Activated gamma-delta T cell (primary cell): ENCODE measurements around the gene MRPL46.

ENCODE experiments used
- DNase-seq: peaks from one replicate; lab custom pipeline; 2025; lab: John Stamatoyannopoulos, UW
- total RNA-seq, 2 donors: gene quantifications; one replicate each; lab custom pipeline; 2026; lab: John Stamatoyannopoulos, UW

MRPL46 gene
- total RNA-seq = 8.3 to 8.4 reads per million in 2 donors

DNA sequence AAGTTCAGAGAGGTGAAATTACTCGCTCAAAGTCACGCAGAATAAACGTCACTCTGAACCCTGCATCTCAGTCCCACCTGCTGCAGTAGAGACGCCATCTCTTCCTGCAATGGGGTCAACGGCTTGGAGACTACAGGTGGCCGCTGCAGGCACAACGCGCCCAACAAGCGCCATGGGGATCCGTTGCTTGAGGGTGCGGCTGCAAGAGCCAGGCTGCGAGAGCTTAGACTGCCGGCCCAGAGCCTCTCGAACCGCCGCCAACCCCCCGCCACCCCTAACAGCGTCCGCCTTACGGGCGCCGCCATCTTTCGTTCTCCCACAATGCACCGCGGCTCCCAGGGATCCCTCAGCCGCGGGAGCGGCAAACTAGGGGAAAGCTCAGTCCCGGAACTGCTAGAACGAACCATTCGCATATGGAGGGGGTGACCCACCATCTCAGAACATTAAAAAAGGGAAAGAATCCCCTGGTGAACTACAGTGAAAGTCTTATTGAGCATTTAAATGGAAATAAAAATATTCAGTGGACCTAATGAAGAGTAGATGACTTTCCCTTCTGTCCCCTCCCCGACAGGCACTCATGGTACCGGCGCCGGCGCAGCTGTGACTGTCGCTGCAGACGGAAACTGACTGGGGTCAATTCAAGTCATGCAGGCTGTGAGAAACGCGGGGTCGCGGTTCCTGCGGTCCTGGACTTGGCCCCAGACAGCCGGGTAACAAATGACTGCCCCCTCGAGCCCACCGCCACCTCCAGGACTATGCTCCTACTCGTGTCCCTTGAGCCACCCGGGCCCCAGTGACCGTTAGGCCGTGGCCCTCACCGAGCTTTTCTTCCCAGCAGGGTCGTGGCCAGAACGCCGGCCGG is at the start of gene MRPL46, which contains the start of gene MRPS11:
TSS of gene MRPL46 (minus strand) at position 316 of the 862 bp plus-strand sequence. CDS start at position 305, 11 bp downstream.
TSS of gene MRPS11 (plus strand) at position 636 of the 862 bp plus-strand sequence. CDS start at position 646, 10 bp downstream.
- DNase-seq = peak; percentile 65

DNA sequence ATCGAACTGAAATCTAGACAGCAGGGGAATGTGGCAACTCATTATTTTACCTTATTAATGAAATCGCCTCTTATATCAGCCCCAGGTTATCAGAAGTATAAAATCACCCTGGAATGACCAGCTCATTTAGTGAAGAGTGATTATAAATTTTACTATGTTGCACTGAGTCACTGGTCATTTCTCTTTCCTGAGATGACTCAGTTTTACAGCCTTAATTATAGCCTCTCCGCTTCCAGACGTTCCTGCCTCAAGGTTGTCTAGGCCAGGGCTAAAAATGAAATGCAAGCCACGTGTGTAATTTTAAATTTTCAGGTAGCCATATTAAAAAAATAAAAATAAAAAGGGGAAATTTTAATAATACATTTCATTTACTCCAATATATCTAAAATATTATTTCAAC is 46.0 kb upstream of the MRPL46 start:
- no peak for DNase-seq

DNA sequence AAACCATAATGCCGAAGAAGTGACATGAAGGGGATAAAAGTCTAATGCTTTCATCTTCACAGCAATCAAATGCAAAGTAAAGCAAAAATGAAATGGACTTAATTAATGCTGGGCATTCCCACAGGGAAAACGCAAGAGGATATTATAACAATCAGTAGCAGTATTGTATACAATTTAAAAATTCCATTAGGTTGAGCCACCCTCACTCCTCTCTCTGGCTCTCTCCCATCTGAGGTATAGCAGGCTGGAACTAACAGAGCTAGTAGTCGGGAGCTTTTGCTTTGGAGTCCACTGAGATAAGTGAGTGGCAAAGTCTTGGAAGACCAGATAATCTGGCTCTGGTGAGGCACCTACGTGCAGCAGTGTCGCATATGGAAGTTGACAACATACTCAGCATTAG is 45.4 kb upstream of the MRPL46 start:
- DNase-seq = no peak

DNA sequence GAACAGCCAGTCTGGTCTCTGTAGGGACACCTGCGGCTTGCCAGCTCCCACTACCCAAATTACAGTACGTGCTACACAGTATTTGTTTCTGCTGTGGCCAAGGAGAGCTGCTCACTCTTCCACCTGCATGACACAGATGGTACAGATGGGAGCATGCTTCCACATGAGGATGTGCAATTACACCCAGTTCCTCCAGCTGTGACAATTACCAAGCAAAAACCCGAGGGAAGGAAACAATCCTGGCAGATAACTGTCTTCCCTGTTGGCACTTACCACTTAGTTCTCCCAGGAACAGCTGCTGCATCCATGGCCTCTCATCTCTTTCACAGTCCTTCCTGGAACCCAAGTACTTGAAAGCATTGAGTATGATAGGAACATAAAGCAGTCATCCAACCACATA is 44.9 kb upstream of the MRPL46 start:
- no peak for DNase-seq

DNA sequence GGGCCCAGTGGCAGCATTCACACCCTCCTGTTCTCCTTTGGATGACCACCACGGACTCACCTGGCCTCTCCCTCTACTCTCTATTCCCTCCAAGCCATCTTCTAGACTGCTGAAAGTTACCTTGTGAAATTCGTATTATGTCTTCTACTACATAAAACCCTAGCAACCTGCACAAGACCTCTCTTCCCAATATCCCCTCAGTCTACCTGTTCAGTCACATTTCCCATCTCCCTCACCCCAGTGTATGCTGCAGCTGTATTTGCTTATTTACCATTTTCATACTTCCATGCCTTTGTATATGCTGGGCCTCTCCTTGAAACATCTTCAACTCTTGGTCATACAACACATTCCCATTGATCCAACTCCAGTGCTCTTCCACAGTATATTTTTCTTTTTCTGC is 44.0 kb upstream of the MRPL46 start:
- DNase-seq = no peak

DNA sequence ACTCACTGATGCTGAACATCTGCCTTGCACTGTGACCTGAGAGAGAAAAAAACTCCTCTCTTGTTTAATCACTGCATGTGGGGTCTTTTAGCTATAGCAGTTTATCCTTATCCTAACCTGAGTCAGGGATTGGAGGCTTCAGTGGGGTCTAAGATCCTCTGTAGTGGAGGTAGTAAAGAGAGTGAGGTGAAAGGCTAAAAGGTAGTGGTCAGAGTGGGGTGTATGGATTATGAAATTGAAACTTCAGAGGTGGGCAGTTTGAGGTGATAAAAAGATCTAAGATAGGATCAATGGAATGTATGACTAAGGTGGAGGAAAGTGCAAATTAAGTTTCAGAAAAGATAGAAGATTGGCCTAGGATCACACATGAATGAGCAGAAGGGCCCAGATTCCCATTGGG is 42.8 kb upstream of the MRPL46 start:
- DNase-seq = no peak

DNA sequence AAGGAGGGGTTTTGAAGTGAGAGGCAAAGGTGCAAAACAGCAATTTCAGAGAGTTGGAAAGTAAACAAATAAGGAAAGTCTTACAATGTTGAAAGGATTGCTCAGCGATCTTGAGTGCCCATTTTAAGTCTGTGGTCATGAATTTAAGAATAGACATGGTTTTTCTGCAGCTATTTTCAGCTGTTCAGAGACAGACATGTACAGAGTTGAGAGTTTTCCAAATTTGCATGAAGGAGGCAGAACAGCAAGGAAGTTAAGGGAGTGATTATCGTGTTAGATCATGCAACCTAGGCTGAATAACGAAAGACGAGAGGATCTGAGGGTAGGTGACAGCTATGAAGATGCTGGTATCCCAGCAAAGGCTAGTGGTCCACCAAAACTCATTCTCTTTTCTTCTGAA is 42.1 kb upstream of the MRPL46 start:
- DNase-seq = no peak

DNA sequence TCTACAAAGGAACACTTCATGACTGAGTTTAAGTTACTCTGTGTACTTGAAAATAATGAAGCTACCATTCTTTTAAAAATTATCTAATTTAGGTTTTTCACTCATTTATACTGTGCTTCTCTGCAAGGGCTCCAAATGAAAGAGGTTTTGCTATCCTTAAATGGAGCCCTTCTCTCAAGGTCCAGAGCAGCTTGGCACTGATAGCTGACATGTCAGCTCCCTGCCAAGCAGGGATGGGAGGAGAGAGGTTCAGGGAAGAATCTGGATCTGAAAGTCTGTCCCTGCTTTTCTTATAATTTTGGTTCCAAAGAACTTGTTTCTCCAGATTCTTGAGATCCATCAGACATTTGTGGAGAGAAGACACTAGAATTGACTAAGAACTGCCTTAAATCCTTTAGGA is 39.4 kb upstream of the MRPL46 start:
- DNase-seq = no peak

DNA sequence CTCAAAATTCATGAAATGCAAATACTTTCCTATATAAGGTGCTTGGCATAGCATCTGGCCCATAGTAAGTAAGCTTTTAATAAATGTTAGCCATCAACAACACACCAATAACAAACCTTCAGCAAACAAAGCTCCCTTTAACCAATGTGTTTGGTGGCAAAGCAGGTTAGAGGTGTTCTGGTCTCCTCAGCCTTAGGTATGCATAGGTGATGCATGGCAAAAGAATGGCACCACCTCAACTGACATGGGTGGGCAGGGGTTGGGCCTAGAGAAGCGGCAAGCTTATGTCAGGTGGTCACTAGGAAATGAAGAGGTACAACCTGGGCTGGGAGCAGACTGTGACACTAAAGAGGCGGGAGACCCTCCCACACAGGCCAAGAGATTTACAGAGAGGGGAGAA is 38.5 kb upstream of the MRPL46 start:
- DNase-seq = no peak

DNA sequence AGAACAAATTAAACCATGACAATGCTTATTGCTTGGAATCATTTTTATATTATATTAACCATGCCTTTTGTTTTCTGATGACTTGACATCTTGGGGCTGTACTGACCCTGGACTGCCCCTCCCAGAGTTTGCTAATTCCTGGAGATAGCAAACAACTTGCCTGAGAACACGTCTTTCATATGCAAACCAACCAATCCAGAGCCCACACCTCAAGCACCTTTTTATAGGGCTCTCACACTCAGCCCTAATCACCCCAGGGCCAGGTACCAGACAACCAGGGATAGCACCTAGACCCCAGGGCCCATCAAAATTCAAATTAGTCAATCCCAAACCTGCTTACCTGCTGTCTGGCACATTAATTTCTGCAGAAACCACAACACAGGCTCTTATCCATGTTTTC is 37.3 kb upstream of the MRPL46 start:
- no peak for DNase-seq

DNA sequence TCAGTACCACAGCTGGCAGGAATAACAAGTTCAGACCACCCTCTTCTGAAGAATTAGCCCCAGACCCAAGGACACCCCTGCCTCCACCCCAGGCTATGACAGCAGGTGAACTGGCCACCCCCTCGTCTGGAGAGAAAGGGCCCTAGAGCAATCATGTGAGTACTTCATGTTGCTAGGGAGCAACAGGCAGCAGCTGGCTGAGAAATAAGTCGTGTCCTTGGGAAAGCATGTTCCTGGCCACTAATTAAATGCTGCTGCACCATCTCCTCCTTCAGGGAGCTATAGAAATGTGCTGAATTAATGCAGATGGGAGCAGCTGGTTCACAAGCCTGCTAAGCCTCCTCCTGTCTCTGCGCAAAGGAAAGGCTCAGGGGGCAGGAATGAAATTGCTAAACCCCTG is 31.8 kb upstream of the MRPL46 start:
- DNase-seq = no peak

DNA sequence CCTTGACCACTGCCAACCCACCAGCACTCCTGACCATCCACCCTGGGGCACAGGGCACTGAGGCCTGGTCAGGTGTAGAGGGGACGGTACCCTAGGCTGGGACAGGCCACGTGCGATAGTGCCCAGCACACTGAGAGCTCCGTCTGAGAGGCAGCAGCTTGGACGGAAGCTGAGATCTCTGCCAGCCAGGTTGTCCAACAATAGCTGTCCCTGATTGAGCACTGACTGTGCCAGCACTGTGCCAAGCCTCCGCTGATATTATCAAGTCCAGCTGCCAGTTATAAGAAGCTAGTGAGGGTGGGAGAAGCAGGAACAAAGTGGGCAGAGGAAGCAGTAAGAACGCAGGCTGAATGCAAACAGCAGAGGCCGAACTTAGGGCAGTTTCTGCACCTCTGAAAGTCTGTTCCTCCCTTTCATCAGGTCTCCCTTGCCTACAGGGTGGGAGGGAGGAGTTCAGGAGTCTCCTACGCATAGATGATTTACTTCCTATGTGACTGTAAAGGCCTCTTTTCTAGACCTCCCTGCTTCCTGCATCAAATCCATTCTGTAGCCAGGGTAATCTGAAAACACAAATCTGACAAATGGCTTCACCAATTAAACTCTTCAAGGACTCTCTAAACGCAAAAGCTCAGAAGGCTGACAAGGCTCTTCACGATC is 30.0 kb upstream of the MRPL46 start:
- no peak for DNase-seq

DNA sequence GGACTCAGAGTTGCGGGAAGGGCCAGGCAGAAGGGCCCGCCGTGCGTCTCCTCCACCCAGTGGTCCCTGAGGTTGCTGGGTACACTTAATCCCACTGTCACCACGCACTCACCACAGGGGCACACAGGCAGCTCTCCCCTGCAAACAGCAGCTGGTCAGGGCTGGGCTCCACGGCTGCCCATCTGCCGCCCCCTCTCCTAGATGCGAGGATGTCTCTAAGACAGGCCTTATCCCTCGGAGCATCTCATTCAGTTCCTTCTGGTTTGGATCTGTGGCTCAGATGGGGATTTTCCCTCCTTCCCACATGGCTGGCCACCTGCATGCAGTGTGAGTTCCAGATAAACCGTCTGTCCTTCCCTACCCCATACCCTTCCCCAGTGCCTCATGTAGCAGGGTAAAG is 26.7 kb upstream of the MRPL46 start:
- no peak for DNase-seq

DNA sequence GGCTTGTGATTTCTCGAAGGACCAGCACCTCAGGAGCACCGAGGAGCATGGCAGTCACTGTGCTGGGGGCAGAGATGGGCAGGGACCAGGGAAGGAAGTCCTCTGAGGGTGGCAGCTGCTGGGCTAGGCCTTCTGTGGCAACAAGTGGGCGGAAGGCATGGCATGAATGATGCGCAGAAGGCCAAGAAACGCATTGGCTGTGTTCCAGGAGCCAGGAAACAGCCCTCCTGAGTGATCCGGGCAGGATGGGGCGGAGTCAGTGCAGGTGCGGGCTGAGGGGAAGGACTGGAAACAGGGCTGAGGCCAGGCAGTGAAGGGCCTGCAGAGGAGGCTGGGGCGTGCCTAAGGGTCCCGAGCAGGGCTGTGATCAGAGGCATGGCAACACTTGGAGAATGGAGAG is 24.0 kb upstream of the MRPL46 start:
- DNase-seq = no peak

DNA sequence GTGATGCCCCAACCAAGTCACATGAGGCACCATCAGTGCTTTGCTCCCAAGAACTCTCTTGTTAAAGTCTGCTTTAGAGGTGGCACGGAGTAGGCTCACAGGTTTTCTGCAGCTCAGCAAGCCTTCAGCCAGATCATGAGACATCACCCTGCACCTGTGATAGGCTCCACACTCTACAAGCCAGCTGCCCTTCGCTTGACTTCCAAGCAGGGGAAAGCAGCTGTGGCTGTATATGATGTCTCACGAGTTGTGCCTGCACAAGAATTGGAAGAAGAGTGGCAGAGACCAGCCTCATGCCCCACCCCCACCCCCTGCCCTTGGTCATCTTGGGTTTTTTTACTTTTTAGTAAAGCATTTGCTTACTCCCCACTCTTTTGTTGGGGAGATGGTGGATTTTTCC is 22.8 kb upstream of the MRPL46 start:
- no peak for DNase-seq

DNA sequence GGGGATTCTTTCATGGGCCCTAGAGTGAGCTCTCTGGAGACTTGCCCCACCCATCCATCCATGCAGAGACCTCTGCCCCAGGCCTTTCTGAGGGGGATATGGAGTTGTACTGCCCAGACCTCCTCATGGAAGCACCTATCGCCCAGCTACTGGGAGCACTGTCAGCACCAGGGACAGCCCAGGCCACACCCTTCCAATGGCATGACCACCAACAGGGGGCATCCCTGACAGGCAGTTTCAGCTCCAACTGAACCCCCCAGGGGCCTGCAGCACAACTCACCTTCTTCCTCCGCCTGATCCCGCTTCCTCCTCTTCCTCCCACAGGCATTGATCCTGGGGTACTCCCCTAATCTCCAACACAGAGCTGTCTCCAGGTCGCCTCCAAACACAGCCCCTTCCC is 22.1 kb upstream of the MRPL46 start:
- DNase-seq = no peak

DNA sequence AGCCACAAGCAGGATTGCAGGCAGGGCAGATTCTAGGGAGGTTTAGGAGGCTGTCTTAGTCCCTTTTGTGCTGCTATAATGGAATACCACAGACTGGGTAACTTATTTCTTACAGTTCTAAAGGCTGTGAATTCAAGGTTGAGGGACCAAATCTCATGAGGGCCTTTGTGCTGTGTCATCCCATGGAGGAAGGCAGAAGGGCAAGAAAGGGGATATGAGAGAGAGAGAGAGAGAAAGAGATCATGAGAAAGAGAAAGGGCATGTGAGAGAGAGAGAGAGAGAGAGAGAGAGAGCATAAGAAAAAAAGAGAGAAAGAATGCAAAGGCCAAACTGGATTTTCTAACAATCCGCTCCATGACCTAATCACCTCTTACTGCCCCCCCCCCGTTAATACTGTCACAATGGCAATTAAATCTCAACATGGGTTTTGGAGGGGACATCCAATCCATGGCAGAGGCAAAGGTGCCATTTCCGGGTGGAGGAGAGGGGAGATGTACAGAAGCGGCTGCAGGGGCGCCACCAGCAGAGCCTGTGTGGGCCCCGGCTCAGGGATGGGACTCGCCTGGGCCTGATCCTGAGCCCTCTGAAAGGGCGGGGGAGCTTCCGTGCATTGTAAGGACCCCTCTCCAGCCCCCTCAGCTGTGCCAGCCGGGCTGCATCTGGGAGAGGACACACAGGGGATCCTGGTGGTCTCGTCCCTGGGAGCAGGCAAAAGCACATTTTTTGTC is 20.8 kb upstream of the MRPL46 start:
- no peak for DNase-seq

DNA sequence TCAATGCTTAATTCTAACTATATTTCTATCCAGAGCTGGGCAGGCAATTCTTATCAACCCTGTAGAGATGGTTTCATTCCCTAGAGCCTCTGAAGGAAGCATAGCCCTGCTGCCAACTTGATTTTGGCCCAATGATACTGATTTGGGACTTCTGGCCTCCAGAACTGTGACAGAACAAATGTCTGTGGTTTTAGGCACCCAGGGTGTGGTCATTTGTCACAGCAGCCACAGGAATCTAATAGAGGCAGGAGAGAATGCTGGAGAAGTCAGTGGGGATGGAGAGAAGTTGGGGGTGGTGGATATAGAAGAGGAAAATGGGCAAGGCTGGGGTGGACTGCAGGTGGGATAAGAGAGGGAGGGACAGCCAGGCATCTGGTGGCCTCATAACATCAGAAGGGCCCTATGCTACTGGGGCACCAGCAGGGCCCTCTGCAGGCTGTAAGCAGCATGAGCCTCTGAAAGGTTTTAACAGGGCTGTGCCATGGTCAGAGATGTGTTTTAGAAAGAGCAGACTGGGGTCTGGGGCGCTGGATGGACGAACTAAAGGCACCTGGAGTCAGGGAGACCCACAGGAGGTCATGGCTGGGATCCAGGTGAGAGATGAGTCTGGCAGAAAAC is 20.1 kb upstream of the MRPL46 start:
- no peak for DNase-seq

DNA sequence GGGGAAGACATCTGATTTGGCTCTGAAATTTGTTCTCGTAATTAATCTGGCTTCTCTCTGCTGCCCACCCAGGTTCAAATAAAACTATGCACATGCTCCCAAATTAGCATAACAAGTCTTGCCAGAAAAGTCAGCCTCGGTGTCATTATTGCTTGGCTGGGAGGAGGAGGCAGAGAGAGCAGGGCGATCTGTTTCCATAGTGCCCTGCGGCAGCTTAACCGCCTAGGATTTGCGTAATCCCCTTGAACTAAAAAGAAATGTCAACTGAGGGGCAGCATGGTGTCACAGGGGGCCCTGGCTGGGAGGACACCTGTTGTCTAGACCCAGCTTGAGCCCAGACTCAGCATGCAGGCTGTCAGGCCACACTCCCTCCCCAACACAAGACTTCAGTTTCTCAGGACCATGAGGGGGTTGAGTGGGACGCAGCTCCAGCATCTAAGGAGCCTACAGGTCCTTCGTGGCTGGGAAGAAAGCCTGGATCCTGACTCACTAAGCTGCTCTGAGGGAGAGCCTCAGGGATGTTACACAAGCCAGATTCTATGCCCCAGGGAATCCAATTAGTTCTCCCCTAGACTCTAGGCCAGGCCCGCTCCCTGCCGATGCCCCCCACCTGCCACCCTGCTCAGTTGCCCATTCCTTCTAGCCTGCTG is 17.6 kb upstream of the MRPL46 start:
- DNase-seq = no peak

DNA sequence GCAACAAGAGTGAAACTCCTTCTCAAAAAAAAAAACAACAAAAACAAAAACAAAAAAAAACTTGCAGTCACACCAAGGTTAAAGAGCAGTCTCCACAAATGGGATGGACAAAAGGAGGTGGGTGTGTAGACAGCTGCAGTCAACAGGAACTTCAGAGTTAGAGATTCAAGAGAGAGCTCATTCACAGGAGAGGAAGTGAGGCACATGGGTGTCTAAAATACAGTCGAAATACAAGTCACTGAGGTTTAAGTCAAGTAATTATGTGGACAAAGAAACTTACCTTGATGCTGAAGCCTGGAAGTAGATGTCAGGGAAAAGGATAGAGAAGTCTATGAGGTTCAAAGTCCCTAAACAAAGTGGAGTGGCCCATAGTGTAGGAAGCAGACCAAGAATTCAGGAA is 15.1 kb upstream of the MRPL46 start:
- DNase-seq = no peak

DNA sequence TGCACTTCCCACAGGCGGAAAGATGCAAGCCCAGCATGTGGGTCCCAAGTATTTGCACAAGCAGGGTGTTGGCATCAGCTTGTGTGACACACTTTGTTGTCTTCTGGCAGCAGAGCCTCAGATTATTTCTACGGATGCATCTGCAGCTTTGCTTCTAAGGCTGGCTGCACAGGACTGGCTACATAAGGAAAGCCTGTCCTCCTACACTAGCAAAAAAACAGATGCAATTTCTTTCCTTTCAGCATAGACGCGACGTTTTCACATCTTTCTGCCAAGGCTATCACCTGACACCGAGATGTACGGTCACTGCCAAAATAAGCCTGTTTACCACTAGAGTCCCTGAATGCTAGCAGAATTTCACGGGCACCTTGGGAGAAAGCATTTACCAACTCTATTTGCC is 13.8 kb upstream of the MRPL46 start:
- no peak for DNase-seq

DNA sequence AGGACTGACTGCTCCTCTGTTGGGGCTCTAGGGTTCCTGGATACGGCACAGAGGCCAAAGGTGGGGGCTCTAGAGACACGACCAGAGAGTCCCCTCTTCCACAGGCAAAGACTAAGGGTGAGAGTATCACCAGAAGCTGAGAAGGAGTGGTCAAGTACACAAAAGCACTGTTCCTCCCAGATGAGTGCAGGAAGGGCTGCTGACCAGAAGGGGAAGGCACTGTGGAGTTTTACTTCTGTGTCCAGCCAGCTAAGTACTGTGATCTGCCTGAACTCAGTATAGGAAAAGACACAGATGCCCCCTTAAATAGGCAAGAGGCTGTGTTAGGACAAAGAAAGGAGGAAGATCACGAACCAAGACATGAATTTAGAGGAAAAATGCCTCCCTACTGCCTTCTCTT is 12.0 kb upstream of the MRPL46 start:
- no peak for DNase-seq
